Hematopoietic multipotent progenitor cell (in vitro differentiated cells): Measurements from ENCODE around the gene PALM. TPM values are rescaled to one million over a fixed set of nuclear protein-coding genes. Genes with fewer than 3 reads are reported as not detected.
"Not testable (repeated sequence)": the region's sequence is repeated elsewhere in the genome, so short reads cannot be mapped to it uniquely, and the experiment has no call there.

Source experiments
- DNase-seq, 3 donors: peaks; one replicate each; pipeline ENCODE4 v3.0.0-alpha.2; 2011 to 2015; ENCODE audit warnings: low read depth in 2 of 3, low spot score in 2 of 3
- total RNA-seq: library from RNA; depleted of rRNA; stranded (reverse); fragments of >200 nt; gene quantifications from one replicate; pipeline ENCODE4 v1.2.3, GENCODE V29; 2012

Gene PALM
- total RNA-seq, 1 donor, result 15.6 TPM

DNA sequence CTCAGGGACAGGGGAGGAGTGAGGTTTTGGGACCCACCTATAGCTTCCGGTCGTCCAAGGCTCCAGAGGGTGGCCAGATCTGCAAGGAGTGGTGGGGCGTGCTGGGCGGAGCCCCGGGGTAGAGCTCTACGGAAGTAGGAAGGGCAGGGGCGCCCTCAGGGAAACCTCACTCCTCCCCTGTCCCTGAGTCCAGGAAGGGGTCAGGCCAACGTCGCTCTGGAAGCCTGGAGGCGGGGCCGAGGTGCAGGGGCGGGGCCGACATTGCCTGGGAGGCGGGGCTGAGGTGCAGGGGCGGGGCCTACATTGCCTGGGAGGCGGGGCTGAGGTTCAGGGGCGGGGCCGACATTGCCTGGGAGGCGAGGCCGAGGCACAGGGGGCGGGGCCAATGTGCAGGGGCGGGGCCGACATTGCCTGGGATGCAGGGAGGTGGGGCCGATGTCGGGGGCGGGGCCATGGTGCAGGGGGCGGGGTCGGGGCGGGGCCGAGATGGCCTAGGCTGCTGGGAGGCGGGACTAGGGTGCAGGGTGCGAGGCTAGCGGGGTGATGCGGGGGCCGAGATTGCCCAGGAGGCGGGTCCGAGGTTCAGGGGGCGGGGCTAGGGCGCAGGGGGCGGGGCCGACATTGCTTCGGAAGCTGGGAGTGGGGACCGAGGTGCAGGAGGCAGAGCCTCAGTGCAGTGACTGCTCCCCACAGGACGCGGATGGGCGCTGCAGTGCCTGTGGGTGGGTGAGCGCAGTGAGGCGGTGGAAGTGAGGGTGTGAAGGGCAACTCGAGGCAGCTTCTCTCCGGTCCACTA lies 4.9 kb upstream of the PALM start:
- peak; percentile 32 to 94 (median 90) for DNase-seq

GRCh38 chr19:704447-704741 lies 4.3 kb upstream of the PALM start:
- DNase-seq, result no peak

DNA sequence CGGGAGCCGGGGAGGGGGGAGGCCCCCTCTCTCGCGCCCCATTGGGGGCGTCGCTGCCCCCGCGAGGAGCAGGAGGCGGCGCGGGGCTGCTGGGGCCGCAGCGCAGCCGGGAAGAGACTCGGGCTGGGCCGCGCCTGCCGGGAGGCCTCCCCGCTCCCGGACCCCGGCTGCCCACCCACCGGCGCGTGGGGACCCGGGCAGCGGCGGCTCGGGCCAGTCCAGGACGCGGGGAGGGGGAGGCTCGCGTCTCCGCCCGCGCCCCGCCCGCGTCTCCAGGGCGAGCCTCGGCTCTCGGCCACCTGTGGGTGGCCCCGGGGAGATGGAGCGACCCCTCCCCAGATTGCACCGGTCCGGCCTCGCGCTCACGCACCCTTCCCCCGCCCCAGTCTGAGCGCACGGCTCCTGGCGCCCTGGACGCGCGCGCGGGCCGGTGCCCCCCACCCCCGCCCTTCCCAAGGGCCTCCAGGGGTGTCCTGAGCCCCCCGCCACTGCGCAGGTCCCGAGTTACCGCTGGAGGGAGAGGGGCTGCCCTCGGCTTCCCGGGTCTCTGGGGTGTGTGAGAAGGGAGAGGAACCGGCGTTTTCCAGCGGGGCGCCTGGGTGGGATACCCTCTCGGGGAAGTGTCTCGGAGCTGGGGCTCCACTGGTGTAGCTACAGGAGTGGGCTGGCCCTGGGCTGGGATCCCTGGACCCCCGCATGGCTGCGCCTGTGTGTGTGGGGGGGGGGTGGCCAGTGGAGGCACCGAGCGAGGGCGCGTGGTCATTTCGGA lies 645 bp downstream of the PALM start:
- no peak for DNase-seq

- no peak for DNase-seq
Observed at GRCh38 chr19:709965-710571, 1.3 kb downstream of the PALM start.

GRCh38 chr19:710767-711166 lies 2.0 kb downstream of the PALM start:
- no peak for DNase-seq

DNA sequence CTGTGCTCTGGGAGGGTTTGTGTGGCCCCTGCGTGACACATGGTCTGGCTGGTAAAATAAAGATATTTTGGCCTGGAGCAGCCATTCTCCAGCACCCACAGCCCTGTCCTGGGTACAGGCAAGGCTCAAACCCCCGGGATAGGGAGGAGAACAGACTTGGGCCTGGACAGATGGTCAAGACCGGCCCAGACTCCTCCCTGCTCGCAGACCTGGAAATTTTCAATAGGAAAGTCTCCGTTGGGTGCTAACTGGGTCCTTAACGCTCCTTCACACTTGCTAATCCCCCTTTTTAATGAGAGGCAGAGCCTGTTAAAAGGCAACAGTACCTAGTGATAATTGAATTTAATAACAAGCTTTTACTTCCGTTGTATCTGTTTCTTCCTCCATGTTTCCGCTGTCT lies 2.5 kb downstream of the PALM start:
- DNase-seq, result no peak

GRCh38 chr19:715347-715746 lies 6.6 kb downstream of the PALM start:
- DNase-seq, result no peak

GRCh38 chr19:718251-718951 lies 9.7 kb downstream of the PALM start:
- no peak for DNase-seq

GRCh38 chr19:718991-719512 lies 10.3 kb downstream of the PALM start:
- no peak for DNase-seq

DNA sequence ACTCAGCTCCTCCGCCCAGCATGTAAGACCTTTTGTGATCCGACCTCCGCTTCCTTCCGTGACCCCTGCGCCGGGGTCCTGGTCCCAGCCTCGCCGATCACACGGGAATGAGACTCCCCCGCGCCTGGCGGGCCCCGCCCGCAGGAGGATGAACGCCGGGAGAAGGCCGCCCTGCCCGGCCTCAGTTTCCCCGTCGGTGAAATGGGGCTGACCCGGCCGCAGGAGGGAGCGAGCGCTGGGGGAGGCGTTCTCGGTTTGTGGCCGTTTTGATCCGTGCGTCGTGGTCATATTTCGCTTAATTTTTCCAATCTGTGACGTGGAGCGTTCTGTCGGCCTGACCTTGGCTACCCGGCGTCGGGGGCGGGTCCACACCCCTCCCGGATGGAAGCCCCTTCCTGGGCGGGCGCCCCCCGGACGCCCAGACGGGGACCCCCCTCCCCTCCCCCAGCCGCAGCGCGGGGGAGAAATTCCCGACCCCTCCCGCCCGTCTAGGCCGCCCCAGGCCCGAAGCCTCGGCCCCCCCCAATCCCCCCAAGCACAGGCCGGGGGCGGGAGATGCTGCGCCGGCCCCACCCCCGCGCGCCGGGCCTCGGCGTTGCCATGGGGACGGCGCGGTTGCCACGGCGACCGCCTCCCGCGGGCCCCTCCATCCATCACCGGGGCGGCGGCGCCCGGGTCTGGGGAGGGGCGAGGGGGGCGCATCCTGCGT lies 11.1 kb downstream of the PALM start:
- DNase-seq, result no peak

DNA sequence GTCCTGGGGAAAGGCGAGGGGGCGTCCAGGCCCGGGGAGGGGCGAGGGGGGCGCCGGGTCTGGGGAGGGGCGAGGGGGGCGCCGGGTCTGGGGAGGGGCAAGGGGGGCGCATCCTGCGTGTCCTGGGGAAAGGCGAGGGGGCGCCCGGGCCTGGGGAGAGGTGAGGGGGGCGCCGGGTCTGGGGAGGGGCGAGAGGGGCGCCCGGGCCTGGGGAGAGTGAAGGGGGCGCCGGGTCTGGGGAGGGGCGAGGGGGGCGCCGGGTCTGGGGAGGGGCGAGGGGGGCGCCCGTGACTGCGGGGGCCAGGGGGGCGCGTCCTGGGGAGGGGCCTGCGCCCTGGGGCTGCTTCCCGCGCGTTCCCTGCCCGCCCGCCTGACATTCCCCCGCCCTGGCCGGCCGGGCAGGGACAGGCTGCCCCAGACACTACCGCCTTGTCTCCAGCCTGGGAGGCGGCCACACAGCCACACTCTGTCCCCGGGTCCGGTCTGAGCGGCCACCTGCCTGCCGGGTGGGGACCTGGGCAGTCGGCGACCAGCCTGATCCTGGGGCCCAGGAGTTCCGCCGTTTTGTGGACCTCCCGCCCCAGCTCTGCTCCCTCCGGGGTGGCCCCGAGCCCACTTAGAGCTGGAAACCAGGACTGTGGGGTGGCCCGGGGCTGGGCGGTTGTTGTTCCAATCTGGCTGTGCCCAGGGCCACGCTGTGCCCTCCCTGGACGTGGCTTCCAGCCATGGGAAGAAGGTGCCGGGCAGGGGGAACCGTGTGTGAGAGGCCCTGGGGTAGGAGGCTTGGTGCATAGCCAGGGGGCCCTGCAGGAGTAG lies 11.8 kb downstream of the PALM start:
- no peak for DNase-seq

DNA sequence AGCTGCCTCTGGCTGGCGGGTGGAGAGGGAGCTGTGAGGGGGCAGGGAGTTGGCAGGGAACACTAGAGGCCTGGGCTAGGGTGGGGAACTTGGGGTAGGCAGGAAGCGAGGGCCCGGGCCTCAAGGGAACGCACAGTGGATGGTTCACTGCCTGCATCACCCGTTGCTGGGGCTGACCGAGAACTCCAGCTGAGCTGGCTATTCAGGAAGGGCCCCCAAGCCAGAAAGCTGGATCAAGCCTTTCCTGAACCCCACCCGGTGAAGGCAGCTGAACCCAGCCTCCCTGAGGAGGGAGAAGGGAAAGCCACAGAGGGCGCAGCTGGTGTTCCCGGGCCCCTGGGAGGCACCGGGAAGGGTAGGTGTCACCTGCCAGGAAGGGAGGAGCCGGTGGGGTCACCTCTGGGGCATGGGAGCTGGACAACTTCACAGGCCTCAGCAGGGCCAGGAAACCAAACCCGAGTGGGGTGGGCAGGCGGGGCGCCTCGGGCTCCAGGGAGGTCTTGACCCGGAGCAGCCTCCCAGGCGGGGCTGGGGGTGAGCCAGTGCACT lies 13.9 kb downstream of the PALM start:
- peak in 1 of 3 donors; percentile 67 for DNase-seq

DNA sequence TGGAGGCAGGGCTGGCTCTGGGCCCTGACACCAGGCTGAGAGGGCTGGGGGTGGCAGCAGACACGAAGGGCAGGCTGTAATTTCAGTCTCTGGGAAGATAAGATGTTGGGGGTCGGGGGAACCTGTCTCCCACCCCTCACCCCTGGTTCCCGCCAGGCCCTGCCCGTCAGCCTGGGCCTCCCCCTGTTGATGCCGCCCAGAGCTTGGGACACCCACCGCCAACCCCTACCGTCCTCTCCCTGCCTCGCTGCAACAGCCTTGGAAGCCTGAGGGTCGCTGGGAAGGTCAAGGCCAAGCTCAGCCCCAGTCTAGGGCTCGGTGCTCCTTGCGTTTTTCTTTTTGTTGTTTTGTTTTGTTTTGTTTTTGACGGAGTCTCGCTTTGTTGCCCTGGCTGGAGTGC lies 14.5 kb downstream of the PALM start:
- DNase-seq, result no peak

DNA sequence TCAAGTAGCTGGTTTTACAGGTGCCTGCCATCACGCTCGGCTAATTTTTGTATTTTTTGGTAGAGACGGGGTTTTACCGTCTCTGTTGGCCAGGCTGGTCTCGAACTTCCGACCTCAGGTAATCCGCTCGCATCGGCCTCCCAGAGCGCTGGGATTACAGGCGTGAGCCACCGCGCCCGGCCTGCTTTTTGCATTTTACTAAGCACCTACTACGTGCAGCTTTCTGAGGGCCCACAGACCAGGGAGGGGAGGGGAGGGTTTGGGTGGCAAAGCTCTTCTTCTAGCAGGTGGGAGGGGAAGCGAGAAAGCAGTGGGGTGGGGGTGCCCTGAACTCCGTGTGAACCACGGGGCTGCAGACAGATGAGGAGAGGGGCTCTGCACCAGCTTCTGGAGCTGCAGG lies 15.0 kb downstream of the PALM start:
- DNase-seq, result no peak

DNA sequence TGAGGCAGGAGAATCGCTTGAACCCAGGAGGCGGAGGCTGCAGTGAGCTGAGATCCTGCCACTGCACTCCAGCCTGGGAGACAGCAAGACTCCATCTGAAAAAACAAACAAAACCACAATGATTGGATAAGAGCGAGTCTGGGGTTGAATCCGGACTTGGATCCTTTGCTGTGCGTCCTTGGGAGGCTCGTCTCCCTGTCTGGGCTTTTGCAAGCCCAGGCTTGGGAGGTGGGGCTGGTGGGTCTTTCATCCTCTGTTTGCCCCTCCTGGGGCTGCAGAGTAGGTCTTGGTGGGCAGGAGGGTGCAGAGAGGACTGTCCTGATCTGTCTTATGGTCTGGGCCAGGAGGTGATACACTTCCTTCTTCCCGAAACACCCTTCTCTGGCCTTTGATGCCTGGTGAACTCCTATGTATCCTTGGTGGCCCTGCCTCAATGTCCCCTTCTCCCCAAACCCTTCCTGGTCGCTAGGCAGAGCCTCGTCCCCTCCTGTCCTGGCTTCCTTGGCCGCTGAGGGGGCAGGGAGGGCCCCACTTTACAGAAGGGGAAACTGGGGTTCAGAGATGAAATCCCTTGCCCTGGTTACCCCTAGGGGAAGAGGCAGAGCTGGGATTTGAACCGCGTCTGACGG lies 16.8 kb downstream of the PALM start:
- no peak for DNase-seq

- no peak for DNase-seq
Observed at GRCh38 chr19:726993-727956, 18.5 kb downstream of the PALM start.

DNA sequence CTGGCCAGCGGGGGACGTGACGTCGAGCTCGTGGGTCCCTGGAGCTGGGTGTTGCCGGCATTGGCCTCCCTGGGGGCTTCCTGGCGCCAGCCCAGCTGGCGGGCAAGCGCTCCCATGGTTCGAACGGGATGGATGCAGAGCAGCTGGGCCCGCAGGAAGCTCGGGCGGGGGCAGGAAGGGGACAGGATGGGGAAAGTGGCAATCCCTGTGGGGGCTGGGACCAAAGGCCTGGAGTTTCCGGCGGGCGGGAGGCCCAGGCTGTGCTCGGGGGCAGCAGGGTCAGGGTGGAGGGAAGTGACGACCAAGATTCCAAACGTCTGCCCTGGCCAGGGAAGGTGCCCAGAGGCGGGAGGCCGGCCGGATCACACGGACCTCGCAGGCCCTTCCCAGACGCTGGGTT lies 19.3 kb downstream of the PALM start:
- DNase-seq, result no peak

GRCh38 chr19:729564-729963 lies 20.8 kb downstream of the PALM start:
- DNase-seq, result not testable (repeated sequence)
